ENCODE measurements around the gene ETV3.

ETV3 gene

DNA sequence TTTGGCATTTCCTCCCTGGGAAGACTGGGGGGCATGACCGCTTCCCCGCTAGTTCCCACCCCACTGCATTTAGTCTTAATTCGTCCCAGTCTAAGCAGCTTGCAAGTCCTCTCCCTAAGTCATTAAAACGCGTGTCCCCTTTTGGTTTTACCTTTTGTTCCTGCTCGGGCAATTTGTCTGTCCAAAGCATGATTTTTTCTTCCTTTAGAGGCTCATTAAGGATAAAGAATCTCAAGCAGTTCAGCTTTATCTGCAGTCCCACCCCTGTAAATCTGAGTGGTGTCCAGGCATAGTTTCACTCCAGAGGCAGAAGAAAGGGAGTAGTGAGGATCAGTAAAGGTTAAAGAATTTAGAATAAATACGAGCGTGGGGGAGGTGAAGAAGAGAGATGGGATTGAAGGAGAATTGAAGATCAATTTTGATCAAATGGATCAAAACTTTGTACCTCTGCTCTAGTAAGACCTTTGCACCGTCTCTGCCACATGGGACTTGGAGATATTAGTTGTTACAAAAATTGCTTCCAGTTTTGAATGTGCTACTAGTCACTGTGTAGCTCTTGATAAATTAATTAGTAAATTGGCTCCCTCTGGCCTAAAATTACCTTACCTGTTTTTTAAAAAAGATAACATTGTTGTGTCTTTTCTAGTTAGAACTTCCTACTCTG lies 989 bp upstream of the ETV3 start:
- no peak for DNase-seq (ENCODE audit: low read depth)

DNA sequence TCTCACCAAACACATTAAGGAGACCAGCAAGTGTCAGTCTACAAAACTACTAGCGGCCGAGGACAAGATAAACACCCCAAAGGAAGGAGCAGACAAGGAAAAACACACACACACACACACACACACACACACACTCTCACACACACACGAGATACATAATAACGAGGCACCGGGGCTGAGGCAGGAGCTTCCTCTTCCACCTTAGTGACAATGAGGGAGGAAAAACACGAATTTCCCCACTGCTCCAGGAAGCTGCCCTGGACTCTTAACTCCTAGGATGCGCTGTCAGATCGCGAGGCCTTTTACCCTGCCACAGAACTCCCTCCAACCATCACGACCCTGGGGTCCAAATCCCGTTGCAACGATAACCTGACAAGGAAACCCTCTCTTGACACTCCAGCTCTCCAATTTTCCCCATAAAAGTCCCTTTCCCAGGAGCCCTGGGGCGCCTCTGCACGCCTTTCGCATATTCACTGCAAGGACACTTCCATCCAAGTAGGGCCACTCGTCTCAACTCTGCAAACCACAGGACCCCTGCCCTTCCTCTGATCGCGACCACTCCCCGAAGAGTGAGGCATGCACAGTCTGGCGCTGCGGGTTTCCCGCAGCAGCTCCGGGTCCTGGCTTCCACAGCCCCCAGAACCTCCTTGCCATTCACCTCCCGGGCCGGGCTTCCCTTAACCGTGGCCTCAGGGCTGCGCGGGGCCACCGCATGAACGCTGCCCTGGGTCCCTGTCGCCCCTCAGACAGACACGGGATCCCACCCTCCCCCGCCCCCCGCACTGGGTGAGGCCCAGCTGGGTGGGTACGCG lies 581 bp downstream of the ETV3 start:
- DNase-seq (ENCODE audit: low read depth), result no peak

DNA sequence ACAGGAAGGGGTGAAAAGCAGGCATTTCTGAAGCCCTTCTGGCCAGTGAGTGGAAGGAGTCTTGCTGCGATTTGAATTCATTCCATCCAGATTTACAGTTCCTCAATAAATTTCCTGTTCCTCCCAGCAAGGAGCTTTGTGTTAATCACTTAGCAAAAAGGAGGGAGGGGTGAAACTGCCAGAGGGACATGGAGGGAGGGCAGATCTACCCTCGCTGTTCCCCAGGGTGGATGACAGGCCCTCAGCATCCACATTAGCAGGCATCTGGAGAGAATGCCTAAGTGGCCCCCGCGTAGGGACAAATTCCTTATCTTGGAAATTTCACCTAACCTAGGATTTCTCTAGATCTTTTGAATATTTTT lies 1.2 kb downstream of the ETV3 start:
- DNase-seq (ENCODE audit: low read depth), result no peak

DNA sequence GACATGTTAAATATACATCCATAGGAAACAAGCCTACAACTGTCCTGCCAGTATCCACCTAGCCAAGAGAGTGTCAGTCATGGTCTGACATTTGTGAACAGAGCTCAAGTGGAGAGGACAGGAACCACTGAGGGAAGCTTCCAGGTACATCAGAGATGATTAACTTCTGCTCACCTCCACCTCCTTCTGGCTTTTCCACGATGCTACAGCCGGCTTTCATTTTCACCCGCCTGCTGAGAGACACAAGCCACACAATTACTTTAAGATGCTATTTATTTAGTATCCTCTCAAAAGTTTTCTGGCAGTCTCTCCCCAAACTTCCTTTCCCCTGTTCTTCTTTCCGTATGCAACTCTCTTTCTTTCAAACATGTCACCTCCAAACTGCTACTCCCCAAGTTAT lies 2.1 kb downstream of the ETV3 start:
- no peak for DNase-seq (ENCODE audit: low read depth)

DNA sequence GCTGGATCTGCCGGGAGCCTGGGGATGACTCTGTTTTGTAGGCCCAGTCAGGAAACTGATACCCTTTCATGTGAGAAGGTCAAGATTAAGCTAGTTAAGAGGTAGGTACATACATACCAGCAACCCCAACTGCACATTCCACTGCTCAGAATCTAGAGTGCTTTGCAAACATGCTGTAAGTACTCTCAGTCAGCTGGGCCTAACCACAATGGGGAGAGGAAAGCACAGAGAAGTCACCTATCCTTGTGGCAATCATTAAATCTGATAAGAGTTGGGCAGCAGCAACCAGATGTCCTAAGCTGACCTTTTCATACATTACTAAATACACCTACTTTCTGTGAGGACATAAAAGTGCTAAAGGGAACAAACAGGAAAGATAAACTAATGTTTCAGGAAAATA lies 2.5 kb downstream of the ETV3 start:
- DNase-seq (ENCODE audit: low read depth), result no peak

DNA sequence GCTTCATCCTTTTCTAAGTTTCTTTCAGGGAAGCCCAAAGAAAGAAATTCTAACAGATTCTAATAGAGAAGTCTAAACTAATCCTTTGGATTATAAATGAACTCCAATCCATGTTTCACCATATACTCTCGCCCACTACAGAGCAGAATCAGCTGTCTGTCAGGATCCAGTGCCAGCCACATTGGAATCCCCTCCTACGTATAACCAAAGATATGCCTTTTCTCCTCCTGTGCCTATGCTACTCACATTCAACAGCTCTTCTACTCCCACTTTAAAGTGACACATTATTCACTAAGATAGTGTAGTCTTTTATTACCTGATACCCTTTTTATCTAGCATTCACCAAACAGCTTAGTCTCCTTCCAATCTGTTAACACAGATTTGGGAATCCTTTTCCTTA lies 3.1 kb downstream of the ETV3 start:
- no peak for DNase-seq (ENCODE audit: low read depth)

DNA sequence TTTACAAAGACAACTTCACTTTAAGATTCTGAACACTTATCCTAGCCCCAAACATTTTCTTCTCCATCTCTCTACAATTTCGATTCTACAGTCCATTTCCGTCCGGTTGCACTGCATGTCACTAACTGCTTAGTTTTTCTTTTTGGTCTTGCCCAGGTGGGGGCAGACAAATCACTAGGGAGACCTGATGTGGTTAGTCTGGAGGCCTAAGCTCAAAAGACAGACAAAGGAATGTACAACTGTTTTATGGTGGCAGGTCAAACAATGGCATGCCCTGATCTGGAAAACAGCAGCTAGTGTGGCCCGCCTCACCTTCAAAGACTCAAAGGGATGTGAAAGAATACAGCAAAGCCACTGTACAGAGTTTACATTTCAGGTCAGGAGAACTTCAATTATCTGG lies 3.8 kb downstream of the ETV3 start:
- DNase-seq (ENCODE audit: low read depth), result no peak

DNA sequence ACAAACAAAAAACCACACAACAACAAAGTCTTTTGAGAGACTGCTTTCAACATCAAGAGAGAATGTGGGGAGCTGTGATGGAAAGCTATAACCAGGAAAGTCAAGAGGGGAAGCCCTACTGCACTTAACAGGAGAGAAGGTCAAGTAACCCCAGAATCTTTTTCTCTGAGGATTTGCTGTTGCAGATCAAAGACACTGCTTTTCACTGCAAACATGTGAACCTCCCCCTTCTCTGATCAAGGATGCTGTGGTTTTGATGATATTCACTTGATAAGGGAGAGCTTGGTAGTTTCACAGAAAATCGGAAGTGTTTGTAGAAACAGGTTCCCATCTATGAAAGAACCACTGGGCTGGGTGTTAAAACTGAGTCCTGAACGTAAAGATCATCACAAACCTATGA lies 4.8 kb downstream of the ETV3 start:
- no peak for DNase-seq (ENCODE audit: low read depth)

DNA sequence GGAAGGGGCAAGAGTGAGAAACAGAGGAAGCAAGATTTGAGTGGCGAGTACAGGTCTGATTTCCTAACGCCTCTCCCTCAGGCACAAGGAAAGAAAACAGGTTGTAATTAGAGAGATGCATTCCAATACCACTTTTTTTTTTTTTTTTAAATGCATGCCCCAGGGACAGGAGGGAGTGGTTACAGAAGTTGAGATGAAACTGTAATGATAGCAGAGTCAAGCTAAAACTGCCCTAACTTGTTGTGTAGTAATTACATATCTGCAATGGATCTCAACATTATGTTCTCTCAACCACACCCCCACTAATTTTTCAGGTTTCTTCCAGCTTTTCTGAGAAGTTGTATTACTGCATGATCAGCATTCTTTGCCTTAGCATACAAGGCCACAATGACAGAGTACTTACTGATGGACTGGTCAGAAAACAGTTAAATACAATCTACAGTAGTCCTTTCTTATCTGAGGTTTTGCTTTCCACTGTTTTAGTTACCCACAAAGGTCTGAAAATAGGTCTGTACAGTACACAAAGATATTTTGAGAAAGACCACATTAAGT lies 5.5 kb downstream of the ETV3 start:
- DNase-seq (ENCODE audit: low read depth), result no peak

DNA sequence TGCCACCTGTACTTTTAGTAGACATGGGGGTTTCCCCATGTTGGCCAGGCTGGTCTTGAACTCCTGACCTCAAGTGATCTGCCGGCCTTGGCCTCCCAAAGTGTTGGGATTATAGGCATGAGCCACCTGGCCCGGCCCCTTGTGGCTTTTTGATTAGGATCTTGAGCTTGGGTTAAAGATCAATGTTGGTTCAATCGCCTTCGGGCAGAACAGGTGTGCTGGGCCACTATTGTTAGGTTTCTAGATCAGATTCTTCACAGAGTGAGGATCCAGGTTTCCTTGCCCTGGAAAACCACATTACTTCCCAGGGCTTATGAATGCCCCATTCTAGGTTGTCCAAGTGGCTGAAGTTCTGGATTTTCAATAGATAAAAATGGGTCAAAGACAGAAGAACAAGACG lies 6.1 kb downstream of the ETV3 start:
- no peak for DNase-seq (ENCODE audit: low read depth)

DNA sequence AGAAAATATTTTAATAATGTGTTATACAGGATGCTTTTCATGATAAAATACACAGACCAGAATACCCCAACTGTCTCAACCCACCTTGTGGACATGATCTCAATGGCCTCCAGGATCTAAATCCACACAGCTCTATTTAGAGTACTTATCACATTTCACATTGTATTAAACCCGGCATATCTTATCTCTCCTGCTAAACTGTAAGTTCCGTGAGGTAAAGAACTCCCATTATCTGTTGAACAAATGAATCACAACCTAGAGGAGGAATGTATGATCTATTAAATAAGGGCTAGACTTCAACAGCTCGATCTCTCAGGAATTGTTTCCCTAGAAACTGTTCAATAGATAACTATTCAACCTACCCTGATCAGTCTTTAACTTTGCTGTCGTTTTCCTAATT lies 6.9 kb downstream of the ETV3 start:
- no peak for DNase-seq (ENCODE audit: low read depth)

DNA sequence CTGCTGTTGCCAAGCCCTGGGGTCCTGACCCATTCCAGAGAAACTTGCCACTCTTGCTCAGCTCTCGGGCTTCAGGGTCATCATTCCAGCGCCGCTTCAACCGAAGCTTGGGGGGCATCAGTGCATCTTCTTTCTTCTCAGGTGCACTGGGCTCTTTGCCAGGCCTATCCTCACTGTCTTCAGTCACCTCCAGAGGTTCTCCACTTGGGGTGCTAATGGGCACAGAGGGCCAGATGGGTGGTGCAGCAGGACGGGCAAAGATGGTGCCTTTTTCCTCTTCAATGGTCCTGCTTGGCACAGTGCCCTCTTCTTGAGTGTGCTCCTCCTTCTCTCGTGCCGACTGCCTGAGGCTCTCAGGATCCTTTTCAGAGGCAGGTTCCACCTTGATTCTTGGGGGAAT lies 13.3 kb downstream of the ETV3 start:
- DNase-seq (ENCODE audit: low read depth), result no peak

DNA sequence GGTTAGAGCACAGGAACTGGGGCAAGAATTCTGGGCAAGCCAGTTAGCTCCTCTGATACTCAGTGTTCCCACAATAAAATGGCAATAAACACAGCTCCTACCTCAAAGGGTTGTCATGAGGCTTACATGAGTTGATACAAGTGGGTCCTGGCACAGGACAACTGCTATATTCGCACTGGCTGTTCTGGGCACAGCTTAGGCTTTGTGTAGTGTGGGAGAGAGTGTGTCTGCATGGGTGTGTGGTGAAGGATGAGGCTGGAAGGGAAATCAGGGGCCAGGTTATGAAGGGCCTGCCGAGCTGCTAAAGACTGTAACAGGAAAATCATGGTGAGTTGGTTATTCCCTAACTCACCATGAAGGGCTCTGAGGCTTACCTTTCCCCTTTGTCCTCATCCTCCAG lies 18.7 kb downstream of the ETV3 start:
- DNase-seq (ENCODE audit: low read depth), result no peak

DNA sequence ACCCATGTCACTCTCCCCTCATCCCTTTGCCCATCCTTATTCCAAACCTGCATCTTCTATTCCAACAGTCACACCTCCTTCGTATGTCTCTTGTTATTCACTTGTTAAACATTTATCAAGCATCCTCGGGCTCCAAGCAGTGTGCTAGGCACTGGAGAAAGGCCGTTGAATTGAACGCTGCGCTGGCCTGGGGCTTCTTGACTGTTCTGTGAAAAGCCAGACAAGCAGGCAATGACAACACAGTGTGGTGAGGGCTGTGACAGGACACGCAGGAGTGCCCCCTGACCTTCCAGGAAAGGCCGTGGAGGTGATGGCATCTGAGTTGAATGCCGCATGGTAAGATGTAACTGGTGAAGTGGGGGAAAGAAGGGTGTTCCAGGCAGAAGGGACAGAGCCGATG lies 19.2 kb downstream of the ETV3 start:
- no peak for DNase-seq (ENCODE audit: low read depth)

DNA sequence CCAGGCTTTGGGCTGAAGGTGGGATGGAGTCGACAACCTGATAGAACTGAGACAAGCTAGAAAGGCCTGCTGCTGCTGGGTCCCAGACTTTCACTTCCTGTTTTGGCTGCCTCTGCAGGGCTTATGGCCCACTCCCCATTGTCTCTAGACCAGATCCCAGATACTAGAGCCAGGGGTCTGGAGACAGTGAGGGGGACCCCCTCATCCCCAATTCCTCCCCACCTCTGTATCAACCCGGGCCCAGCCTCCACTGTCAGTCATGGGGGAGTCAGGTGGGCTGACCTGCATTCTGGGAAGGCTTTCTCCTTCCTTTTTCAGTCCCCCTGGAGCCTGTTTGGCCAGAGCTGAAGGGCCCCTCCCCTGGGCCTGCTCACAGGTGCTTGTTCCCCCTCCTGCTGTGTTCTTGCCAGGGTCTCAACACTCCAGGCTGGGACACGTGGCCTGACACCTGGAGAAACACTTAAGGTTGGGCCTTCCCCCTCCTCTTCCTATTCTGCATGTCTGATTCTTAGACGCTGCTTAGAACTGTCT lies 20.6 kb downstream of the ETV3 start:
- no peak for DNase-seq (ENCODE audit: low read depth)

DNA sequence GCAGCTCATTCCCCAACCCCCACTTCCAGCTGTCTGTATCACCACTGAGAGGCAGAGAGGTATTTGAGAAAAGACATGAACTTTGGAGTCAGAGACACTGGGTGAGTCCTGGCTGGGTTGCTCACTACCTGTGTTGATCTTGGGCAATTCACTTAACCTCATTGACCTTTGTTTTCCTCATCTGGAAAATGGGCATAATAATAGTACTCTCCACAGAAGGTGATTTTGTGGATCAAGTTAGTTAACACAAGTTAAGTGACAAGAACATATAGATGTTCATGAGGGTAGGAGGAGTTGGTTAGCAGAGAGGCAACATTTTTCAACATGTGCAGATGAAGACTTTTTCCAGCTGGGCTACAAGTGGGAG lies 21.5 kb downstream of the ETV3 start:
- DNase-seq (ENCODE audit: low read depth), result no peak

DNA sequence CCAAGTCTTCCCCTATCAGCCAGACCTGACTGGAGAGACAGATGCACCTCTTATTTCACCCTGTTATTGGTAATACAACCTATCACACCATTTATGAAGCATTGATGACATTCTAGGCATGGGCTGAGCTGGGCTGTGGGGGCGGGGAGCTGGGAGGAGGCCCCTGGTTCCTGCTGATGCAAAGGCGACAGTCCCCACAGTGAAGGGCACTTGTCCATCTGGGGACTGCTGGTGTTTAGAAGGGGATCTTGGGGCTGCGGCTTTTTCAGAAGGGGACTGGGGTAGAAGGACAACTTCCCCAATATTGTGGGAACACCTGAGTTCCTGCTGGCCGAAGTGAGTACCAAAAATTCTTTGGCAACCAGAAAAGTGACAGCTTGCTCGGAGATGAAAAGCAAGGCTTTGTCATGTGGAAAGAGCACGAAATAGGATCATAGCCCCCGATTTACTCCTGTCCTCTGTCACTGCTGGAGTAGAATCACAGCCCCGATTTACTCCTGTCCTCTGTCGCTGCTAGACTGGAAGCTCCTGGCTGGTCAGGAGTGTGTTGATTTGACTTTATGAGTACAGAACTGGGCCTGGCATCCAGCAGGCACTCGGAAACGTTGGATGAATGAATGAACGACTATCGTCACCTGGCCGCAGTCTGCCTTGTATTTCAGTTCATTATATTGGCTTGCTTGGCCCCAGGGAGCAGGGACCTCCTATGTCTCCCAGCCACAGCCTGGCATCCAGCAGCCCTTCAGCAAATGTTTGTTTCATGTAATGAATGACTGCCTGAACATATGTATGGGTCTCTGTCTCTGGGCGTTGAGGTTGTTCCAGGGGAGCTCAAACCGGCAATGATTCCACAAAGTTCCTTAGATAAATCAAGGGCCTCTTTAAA lies 22.1 kb downstream of the ETV3 start:
- no peak for DNase-seq (ENCODE audit: low read depth)

DNA sequence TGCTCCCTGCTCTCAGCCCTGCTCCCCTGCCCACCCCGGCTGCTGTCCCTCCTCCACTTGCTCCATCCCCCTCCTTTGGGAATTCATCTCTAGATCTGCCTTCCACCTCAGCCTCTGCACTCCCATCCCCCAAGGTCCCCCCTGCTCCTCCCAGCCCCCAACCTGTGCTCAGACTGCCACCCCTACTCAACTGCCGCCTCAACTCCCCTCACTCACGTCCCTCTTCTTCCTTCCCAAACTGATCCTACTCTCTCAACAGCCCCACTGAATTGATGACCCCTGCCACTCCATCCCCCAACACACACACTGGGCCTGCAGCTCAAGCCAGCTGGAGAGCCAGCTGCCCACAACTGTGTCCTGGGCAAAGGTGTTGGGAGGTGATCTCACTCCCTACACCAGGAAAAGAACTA lies 22.8 kb downstream of the ETV3 start:
- no peak for DNase-seq (ENCODE audit: low read depth)

DNA sequence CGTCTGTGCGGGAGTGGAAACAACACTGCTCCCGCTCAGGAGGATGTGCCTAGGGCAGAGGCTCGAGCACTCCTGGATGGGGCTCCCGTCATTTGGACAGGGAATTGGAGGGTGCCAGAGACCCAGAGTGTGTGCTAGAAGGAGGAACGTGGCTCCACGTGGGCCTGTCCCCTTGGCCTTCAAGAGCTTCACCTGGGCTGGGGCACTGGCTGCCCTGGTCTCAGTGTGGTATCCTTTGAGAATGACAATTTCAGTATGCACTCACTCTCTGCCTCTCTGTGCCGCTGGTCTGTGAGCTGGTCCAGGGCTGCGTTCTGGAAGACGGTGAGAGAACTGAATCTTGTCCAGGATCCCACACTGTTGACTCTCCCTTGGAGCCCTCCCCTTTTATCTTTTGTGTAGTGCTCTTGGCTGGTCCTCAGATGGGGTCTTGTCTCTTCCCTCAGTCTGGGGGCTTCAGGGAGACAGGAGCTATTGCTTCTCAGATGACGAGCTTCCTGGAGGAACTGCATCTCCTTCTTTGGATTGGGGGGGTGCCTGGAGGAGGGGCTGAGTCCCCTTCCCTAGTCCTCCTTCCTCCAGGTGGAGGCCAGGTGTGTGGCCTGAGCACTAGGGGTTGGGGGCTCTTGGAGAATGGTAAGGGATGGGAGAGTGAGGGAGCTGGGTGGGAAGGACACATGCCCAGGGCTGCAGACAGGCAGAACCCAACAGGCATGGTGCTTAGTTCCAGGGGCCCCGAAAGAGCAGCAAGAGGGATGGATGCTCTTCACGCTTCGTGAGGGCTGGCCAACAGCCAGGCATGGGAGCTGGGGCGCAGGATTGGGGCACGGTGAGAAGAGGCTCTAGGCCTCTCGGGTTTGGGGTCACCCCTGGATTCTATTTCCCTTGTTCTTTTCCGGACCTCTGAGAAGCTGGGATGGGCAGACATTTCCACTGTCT lies 23.7 kb downstream of the ETV3 start:
- no peak for DNase-seq (ENCODE audit: low read depth)

DNA sequence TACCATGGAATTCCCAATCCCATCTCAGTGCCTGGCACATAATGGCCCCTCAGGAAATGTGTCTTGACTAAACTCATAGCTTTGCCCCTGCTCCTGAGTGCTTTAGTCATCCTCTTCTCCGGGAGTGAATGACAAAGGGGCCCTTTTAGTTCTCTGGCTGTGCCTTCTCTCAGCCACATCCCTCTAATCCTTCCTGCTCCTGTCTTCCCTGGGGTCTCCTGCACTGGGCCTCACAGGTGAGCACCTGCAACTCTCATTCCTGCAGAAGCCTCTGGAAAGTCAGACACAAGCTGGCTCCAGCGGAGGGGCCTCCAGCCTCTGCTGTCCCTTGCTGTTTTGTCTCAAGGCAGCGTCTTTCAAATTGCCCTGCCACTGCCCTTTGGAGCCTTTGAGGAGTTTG lies 24.6 kb downstream of the ETV3 start:
- DNase-seq (ENCODE audit: low read depth), result no peak

DNA sequence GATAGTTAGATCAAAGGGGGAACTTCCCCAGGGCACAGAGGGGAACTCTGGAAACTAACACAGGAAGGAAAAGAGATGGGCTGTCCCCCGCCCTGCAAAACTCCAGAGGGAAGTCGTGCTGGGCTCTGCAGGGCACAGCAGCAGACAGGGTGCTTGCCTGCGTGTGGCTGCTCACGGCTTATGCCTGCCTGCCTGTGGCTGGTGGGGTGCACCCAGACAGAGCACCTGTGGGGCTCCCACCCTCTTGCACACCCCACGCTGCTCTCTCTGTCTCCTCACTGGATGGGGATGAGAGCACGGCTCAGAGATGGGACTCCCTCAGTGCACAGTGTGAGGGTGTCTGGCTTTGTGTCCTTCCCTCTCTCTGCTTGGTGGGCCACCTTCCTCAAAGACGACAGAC lies 25.1 kb downstream of the ETV3 start:
- no peak for DNase-seq (ENCODE audit: low read depth)
